LNCAP (cell line): ENCODE data around the gene TRMT1.

Source experiments
- TF ChIP-seq, protein P1 (sequence below): fragments of 450-650 bp; IDR thresholded peaks from 2 replicates; pipeline ENCODE4 v1.5.1; 2017; ENCODE audit warnings: mild to moderate bottlenecking

Gene TRMT1

DNA sequence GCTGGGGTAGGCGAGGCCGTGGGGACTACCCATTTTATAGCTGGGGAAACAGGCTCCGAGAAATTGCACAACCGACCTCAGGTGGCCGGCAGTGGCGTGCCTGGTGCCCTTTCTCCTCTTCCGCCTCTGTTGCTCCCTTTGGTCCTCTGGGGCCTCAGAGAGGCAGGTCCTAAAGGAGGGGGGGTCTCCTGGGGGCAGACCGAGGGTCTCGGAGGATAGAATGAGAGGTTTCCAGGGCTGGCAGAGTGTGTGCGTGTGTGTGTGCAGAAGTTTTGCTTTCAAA is 22.3 kb upstream of the TRMT1 start:
- TF ChIP-seq, protein P1, sequence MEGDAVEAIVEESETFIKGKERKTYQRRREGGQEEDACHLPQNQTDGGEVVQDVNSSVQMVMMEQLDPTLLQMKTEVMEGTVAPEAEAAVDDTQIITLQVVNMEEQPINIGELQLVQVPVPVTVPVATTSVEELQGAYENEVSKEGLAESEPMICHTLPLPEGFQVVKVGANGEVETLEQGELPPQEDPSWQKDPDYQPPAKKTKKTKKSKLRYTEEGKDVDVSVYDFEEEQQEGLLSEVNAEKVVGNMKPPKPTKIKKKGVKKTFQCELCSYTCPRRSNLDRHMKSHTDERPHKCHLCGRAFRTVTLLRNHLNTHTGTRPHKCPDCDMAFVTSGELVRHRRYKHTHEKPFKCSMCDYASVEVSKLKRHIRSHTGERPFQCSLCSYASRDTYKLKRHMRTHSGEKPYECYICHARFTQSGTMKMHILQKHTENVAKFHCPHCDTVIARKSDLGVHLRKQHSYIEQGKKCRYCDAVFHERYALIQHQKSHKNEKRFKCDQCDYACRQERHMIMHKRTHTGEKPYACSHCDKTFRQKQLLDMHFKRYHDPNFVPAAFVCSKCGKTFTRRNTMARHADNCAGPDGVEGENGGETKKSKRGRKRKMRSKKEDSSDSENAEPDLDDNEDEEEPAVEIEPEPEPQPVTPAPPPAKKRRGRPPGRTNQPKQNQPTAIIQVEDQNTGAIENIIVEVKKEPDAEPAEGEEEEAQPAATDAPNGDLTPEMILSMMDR, result no peak

DNA sequence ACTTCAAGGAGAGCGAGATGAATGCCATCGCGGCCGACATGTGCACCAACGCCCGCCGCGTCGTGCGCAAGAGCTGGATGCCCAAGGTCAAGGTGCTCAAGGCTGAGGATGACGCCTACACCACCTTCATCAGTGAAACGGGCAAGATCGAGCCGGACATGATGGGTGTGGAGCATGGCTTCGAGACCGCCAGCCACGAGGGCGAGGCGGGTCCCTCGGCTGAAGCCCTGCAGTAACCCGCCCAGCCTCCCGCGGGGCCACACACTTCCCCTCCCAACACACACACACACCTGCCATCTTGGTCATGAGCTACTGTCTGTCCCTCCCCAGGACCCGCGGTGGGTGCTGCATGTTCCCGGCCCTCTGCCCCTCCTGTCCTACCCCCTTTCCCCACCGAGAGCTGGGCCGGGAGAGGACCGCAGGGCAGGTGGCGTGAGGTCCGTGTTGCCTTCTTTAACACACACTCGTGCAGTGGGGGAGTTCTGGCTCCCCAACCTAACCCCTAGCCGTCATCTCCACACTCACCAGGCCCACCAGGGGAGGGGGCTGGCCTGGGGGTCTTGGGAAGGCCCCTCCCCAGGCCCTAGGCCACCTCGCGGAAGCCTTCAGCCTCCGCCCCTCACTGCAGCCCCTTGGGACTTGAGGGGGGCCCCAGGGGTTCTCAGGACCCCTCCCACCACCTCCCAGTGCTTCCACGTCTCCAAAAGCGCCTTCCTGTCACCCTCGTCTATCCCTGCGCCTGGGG is 21.8 kb upstream of the TRMT1 start:
- TF ChIP-seq, protein P1, result no peak

DNA sequence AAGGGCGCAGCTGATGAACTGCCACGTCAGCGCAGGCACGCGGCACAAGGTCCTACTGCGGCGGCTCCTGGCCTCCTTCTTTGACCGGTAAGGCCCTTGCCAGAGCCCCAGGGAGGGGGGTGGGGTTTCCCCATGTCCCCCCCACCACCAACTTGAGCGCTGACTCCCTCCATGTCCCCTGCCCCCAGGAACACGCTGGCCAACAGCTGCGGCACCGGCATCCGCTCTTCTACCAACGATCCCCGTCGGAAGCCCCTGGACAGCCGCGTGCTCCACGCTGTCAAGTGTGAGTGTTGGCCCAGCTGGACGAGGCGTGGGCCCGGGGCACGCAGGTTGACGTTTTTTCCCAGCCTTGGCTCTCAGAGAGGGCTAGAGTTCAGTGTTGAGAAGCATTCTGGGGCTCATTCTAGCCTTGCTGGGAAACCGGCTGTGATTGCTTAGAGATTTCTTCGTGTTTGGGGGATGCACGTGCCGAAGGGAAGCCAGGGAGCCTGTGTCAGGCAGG is 20.8 kb upstream of the TRMT1 start:
- TF ChIP-seq, protein P1, result no peak

DNA sequence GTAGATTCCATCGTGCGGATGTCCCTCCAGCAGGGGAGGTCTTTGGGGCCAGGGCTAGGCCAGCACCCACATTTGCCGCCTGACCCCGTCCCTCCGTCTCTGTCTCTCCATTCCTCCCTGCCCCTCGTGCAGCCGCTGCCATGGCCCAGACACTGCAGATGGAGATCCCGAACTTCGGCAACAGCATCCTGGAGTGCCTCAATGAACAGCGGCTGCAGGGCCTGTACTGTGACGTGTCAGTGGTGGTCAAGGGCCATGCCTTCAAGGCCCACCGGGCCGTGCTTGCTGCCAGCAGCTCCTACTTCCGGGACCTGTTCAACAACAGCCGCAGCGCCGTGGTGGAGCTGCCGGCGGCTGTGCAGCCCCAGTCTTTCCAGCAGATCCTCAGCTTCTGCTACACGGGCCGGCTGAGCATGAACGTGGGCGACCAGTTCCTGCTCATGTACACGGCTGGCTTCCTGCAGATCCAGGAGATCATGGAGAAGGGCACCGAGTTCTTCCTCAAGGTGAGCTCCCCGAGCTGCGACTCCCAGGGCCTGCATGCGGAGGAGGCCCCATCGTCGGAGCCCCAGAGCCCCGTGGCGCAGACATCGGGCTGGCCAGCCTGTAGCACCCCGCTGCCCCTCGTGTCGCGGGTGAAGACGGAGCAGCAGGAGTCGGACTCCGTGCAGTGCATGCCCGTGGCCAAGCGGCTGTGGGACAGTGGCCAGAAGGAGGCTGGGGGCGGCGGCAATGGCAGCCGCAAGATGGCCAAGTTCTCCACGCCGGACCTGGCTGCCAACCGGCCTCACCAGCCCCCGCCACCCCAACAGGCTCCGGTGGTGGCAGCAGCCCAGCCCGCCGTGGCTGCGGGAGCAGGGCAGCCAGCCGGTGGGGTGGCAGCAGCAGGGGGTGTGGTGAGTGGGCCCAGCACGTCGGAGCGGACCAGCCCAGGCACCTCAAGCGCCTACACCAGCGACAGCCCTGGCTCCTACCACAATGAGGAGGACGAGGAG is 18.8 kb upstream of the TRMT1 start:
- TF ChIP-seq, protein P1, result no peak

DNA sequence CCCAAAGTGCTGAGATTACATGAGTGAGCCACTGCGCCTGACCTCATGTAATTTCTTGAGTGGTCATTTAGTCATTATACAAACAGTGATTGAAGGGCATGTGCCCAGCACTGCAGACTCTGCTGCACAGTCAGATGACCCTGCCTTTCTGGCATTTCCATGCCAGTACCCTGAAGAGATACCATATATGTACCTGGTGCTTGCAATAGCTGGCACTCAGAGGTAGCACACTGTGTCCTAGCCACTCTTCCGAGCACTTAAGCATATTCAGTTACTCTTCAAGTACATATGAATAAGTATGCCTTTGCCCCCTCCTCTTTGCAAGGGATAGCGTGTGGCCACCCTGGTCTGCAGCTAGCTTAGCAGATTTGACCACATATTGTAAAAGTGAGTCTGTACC is 18.1 kb upstream of the TRMT1 start:
- TF ChIP-seq, protein P1, result no peak

DNA sequence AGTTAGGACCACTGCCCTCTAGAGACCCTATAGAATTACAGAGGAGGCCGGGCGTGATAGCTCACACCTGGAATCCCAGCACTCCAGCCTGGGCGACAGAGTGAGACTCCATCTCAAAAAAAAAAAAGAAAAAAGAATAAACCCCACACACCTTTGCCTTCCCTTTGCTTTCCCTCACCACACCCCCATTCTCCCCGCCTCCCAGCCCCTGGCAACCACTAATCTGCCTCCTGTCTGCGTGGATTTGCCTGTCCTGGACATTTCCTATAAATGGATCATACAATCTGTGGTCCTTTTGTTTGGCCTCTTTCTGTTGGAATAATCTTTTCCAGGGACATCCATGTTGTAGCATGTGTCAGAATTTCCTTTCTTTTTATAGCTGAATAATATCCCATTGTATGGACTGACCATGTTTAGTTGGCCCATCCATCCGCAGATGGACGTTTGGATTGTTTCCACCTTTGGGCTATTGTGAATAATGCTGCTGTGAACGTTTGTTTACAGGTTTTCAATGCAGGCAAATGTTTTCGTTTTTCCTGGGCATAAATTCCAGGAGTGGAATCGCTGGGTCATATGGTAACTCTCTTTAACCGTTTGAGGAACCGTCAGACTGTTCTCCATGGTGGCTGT is 16.8 kb upstream of the TRMT1 start:
- TF ChIP-seq, protein P1, result no peak

DNA sequence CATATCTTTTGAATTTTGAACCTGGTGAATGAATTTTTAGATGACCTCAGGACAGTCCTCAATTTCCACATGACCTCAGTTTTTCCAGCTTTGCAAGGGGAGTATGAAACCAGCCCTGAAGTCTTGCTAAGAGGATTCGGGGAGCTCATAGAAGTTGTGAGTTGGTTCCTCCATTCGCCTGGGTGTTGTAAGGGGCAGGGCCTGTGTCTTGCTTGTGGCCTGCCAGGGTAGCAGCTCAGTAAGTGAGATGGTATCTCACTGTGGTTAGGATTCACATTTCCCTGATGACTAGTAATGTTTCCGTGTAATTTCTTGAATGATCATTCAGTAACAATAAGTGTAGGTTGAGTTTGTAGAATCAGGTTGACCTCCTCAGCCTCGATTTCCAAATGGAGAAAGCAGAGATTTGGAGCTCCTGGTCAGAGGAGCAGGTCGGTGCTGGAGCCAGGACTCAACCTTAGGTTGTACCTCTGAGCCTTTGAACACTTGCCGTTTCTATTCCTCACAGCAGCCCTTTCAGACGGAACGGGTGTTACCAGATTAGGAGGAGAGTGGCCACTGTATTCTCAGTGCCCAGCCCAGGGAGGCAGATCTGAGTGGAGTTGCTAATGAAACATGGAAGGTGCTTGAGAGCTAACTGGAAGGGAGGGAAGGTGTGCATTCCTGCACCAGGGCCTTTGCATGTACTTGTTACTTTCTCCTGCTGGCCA is 16.1 kb upstream of the TRMT1 start:
- TF ChIP-seq, protein P1, result no peak
